AG04449 (cell line): ENCODE data around the gene SLC12A5.

Source experiments
- CTCF ChIA-PET: fragments of 350-600 bp; formaldehyde crosslinking; extraction: SDS; loops from one replicate; lab custom pipeline; 2021; ENCODE audit warnings: antibody characterized with exemption; lab: Yijun Ruan, JAX
- POLR2A ChIA-PET: fragments of 400-600, 350-600 bp; formaldehyde crosslinking; extraction: SDS; loops from one replicate; lab custom pipeline; 2020; ENCODE audit warnings: antibody characterized with exemption, inconsistent platforms; lab: Yijun Ruan, JAX
- DNase-seq: peaks from one replicate; pipeline ENCODE4 v3.0.0-alpha.2; 2010; ENCODE audit warnings: low read depth, low spot score
- H3K4me3 ChIP-seq: 2 replicates; pipeline ENCODE4 v1.5.1; 2011; ENCODE audit warnings: low read depth, mild to moderate bottlenecking, control low read depth, low read length
- TF ChIP-seq, protein P1 (sequence below): IDR thresholded peaks from one replicate; pipeline ENCODE4 v1.5.1; 2011; ENCODE audit warnings: mild to moderate bottlenecking, moderate library complexity, low read length, control low read depth, inconsistent platforms; ENCODE audit not compliant: insufficient read depth; ENCODE audit errors: missing control alignments

SLC12A5 gene

DNA sequence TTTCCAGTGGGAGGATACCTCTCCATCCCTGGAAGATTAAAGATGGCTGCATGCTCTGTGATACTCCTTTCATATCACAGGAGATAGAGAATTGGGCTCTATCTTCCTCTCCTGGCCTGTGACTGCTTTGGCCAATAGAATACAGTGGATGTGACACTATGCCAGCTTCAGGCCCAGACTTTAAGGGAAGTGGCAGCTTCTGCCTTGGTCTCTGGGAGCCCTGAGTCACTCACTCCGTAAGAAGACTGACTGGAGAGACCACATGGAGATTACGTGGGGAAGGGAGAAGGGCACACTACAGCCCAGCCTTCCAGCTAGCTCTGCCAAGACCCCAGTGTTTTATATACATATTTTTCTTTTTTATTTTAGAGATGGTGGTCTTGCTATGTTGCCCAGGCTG is 30.7 kb upstream of the SLC12A5 start:
- TF ChIP-seq, protein P1, sequence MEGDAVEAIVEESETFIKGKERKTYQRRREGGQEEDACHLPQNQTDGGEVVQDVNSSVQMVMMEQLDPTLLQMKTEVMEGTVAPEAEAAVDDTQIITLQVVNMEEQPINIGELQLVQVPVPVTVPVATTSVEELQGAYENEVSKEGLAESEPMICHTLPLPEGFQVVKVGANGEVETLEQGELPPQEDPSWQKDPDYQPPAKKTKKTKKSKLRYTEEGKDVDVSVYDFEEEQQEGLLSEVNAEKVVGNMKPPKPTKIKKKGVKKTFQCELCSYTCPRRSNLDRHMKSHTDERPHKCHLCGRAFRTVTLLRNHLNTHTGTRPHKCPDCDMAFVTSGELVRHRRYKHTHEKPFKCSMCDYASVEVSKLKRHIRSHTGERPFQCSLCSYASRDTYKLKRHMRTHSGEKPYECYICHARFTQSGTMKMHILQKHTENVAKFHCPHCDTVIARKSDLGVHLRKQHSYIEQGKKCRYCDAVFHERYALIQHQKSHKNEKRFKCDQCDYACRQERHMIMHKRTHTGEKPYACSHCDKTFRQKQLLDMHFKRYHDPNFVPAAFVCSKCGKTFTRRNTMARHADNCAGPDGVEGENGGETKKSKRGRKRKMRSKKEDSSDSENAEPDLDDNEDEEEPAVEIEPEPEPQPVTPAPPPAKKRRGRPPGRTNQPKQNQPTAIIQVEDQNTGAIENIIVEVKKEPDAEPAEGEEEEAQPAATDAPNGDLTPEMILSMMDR, result no peak
- no peak overlapping the region for H3K4me3 ChIP-seq
- CTCF ChIA-PET, result interaction anchor here (0.8 to 4.1 kb wide), 3 partner anchors 8 to 16 kb away, joined by 3 to 18 read pairs (median 9); no protein-coding TSS in a partner anchor
- POLR2A ChIA-PET, result no interaction called here
- no peak for DNase-seq

DNA sequence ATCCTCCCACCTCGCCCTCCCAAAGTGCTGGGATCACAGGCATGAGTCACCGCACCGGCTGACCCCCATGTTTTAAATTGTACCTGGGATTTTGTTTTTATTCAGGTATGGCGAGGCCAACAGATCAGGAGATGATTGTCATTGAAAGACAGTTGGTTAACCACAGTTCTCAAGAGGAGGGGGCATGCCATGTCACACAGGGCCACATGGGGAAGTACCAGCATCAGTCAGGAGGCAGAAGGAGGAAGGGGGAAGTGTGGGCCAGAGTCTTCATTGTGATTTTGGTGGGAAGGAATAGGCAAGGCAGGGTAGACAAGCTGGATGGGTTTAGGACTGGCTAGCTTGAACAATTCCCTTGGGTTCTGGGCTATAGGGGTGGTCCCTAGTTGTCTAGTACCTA is 30.3 kb upstream of the SLC12A5 start:
- CTCF ChIA-PET, result interaction anchor here (2.5 to 4.1 kb wide), 3 partner anchors 9 to 15 kb away, joined by 9 to 25 read pairs (median 18); no protein-coding TSS in a partner anchor
- POLR2A ChIA-PET, result no interaction called here
- TF ChIP-seq, protein P1, result no peak
- DNase-seq, result no peak
- no peak overlapping the region for H3K4me3 ChIP-seq

DNA sequence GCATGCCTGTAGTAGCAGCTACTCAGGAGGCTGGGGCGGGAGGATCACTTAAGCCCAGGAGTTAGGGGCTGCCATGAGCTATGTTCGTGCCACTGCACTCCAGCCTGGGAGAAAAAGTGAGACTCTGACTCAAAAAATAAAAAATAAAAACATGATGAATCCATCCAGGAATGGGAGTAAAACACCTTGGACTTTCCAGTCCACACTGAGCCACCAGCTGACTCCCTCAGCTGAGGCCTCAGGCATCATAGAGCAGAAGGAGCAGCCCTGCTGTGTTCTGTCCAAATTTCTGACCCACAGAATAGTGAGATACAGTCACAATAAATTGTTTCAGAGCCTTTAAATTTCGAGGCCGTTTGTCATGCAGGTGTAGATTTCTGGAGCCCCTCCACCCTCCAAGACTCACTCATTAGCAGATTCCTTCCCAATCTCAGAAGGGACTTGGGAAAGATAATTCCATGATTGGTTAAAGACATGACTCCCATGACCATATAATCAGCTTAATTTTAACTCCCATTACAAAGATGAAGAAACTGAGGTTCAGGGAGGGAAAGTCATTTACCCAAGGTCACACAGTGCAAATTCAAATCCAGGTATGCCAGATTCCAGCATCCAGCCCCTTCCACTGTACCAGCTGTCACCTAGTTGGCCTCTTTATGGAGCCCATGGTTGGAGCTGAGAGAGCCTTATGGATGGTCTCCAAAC is 29.3 kb upstream of the SLC12A5 start:
- TF ChIP-seq, protein P1, result no peak
- ChIA-PET CTCF (interaction anchor here (1.0 to 4.1 kb wide), 4 partner anchors 10 to 349 kb away, joined by 3 to 25 read pairs (median 14); no protein-coding TSS in a partner anchor), POLR2A (no interaction called here)
- H3K4me3 ChIP-seq, result no peak overlapping the region
- DNase-seq, result no peak

DNA sequence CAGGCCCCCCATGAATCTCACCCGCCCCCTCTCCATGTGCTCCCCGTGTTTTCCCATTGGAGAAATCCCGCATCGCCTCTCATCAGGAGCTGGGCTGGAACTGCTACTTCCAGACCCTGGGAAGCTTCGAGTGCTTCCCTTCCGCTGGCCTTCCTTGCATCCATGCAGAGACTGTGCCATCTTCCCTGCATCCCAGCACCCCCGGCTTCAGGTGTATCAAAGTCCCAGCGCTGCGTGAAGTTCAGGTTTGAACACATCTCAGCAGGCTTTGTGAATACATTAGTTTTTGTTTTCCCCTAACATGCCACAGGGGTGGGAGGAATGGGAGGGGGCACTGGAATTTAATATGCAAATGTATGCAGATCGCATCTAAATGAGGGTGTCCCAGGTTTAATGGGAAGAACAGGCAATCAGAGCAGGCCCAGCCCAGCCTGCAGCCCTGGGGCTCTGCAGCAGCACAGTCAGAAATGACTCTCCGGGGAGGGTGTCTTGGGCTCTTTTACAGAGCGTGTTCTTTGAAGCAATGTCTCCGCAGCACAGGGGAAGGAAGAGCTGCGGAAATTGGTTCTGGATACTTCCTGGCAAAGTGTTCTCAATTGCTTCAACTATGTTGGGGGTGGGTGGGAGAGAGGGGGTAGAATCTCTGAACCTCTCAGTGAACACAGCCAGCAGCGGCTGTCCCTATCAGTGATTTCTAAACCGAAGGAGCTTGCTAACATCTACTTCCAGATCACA is 28.6 kb upstream of the SLC12A5 start:
- DNase-seq, result no peak
- no peak overlapping the region for H3K4me3 ChIP-seq
- POLR2A ChIA-PET, result no interaction called here
- CTCF ChIA-PET, result interaction anchor here (1.4 to 4.1 kb wide), 3 partner anchors 10 to 14 kb away, joined by 5 to 25 read pairs (median 18); no protein-coding TSS in a partner anchor
- TF ChIP-seq, protein P1, result no peak

DNA sequence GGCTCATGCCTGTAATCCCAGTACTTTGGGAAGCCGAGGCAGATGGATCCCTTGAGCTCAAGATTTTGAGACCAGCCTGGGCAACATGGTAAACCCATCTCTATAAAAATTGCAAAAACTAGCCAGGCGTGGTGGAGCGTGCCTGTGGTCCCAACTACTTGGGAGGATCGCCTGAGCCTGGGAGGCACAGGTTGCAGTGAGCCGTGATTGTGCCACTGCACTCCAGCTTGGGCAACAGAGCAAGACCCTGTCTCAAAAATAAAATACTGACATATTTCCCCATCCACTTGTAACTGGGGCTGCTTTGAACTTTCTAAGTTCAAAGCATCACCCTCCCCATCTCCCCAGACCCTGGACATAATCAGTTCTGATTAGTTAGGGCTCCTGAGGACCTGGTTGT is 27.5 kb upstream of the SLC12A5 start:
- CTCF ChIA-PET, result interaction anchor here (1.4 to 4.1 kb wide), 3 partner anchors 11 to 14 kb away, joined by 5 to 25 read pairs (median 18); no protein-coding TSS in a partner anchor
- no peak for DNase-seq
- H3K4me3 ChIP-seq, result no peak overlapping the region
- POLR2A ChIA-PET, result no interaction called here
- TF ChIP-seq, protein P1, result no peak

DNA sequence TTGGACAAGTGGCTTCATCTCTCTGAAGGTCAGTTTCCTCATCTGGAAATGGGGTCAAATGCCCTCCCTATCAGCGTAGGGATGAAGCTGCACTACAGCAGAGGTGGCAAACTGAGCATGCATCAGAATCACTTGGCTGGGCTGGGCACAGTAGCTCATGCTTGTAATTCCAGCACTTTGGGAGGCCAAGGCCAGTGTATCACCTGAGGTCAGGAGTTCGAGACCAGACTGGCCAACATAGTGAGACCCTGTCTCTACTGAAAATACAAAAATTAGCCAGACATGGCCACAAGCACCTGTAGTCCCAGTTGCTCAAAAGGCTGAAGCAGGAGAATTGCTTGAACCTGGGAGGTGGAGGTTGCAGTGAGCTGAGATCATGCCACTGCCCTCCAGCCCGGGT is 27.0 kb upstream of the SLC12A5 start:
- ChIA-PET CTCF (interaction anchor here (1.4 to 4.1 kb wide), 4 partner anchors 12 to 15 kb away, joined by 5 to 25 read pairs (median 20); no protein-coding TSS in a partner anchor), POLR2A (no interaction called here)
- DNase-seq, result no peak
- no peak overlapping the region for H3K4me3 ChIP-seq
- TF ChIP-seq, protein P1, result no peak
